H1 (cell line): ENCODE data around the gene SHLD1. TPM values are rescaled to one million over a fixed set of nuclear protein-coding genes. Genes with fewer than 3 reads are reported as not detected.

Experiments used
- GABPA ChIP-seq: IDR thresholded peaks from 2 replicates; pipeline ENCODE4 v1.6.1; 2011; ENCODE audit warnings: mild to moderate bottlenecking, low read length, moderate library complexity, borderline replicate concordance; ENCODE audit not compliant: insufficient read depth
- HDAC2 ChIP-seq, 2 experiments: fragments of 300-600 bp in 1 of 2; sonication (generic) in 1 of 2; IDR thresholded peaks; 2 replicates each; pipeline ENCODE4 v1.6.1; 2011 to 2012; ENCODE audit warnings: low read depth in 2 of 2, low read length in 2 of 2, mild to moderate bottlenecking in 2 of 2, moderate library complexity in 2 of 2, borderline replicate concordance in 1 of 2, inconsistent platforms in 1 of 2
- RNF2 ChIP-seq: fragments of 200-900, 300-1000 bp; sonication (generic); IDR thresholded peaks from 2 replicates; pipeline ENCODE4 v1.7.1; 2016; ENCODE audit warnings: borderline replicate concordance, low read depth, mild to moderate bottlenecking, antibody characterized with exemption, low read length; ENCODE audit not compliant: poor library complexity, severe bottlenecking; ENCODE audit errors: missing control alignments
- SP1 ChIP-seq: IDR thresholded peaks from 2 replicates; pipeline ENCODE4 v1.6.1; 2011; ENCODE audit warnings: low read depth, low read length
- TBP ChIP-seq: IDR thresholded peaks from 2 replicates; pipeline ENCODE4 v1.6.1; 2011; ENCODE audit warnings: low read depth, low read length, improper control_type of control experiment
- TEAD4 ChIP-seq: IDR thresholded peaks from 2 replicates; pipeline ENCODE4 v1.6.1; 2012; ENCODE audit warnings: low read depth, low read length, inconsistent platforms, mixed read lengths
- polyA plus RNA-seq, 7 experiments: library from polyadenylated mRNA; depleted of rRNA in 3 of 7; stranded (reverse) in 5 of 7; unstranded in 2 of 7; fragments of >200 nt in 5 of 7; fragments of 200-250 nt in 2 of 7; gene quantifications; 1 replicate in 5 of 7; 2 replicates in 1 of 7; 4 replicates in 1 of 7; pipeline versions ENCODE4 v1.2.1 to v1.2.3, GENCODE V29; 2011 to 2013; ENCODE audit warnings: missing spikeins in 2 of 7, mixed read lengths in 2 of 7
- total RNA-seq: library from RNA; stranded (reverse); fragmentation: NEBNext Ultra II Directional; extraction: Animal tissue kit (Norgen Biotek cat#: 25700); gene quantifications from 2 replicates; pipeline ENCODE4 v1.2.1, GENCODE V29; 2021

SHLD1 gene
- total and polyA plus RNA-seq, 2 of the 8 experiments (the other 6 are each of a cell fraction or from before 2014, with no cell fraction given) = 4.2 to 6.5 TPM

GRCh38 chr20:5827098-5827853, 77.1 kb downstream of the SHLD1 start (continued):
- TF ChIP-seq RNF2 (no peak), GABPA (no peak), SP1 (no peak), TEAD4 (no peak), HDAC2 (IDR thresholded peaks at IDR 0.05; ENCODE audit: borderline replicate concordance in 1 of 2, low read depth in 2 of 2, low read length in 2 of 2) (no peak), TBP (no peak)
